Duodenal mucosa (tissue), 2 donors: ENCODE data around the gene PLGRKT.
"Not testable (repeated sequence)": the region's sequence is repeated elsewhere in the genome, so short reads cannot be mapped to it uniquely, and the experiment has no call there.

Experiments
- H3K27ac ChIP-seq: one replicate; pipeline ENCODE4 v1.7.0; 2013; ENCODE audit warnings: low read depth, low read length
- H3K27me3 ChIP-seq, 2 donors: one replicate each; pipeline ENCODE4 v1.7.0; 2013; ENCODE audit warnings: low read length in 2 of 2, control low read depth in 1 of 2; ENCODE audit not compliant: insufficient read depth in 2 of 2, control insufficient read depth in 1 of 2
- H3K36me3 ChIP-seq, 2 donors: one replicate each; pipeline ENCODE4 v1.7.0; 2013; ENCODE audit warnings: low read length in 2 of 2, control low read depth in 1 of 2; ENCODE audit not compliant: insufficient read depth in 2 of 2, control insufficient read depth in 1 of 2
- H3K4me1 ChIP-seq, 2 donors: one replicate each; pipeline ENCODE4 v1.7.0; 2013; ENCODE audit warnings: low read length in 2 of 2, control low read depth in 1 of 2; ENCODE audit not compliant: insufficient read depth in 2 of 2, control insufficient read depth in 1 of 2
- H3K4me3 ChIP-seq, 2 donors: one replicate each; pipeline ENCODE4 v1.7.0; 2013; ENCODE audit warnings: low read length in 2 of 2, low read depth in 1 of 2
- H3K9ac ChIP-seq, 2 donors: one replicate each; pipeline ENCODE4 v1.7.0; 2013; ENCODE audit warnings: low read length in 2 of 2, low read depth in 1 of 2
- H3K9me3 ChIP-seq, 2 donors: one replicate each; pipeline ENCODE4 v1.7.0; 2013; ENCODE audit warnings: low read length in 2 of 2, control low read depth in 1 of 2; ENCODE audit not compliant: control insufficient read depth in 1 of 2

The PLGRKT gene

GRCh38 chr9:5433841-5434810, 3.6 kb downstream of the PLGRKT start:
- not testable (repeated sequence) for H3K27me3 ChIP-seq, H3K9ac ChIP-seq, H3K4me3 ChIP-seq, H3K27ac ChIP-seq, H3K9me3 ChIP-seq
- Histone ChIP-seq H3K36me3 (peaks cover 5 to 19% of the 10 kb centered on the region in 2 donors), H3K4me1 (peaks cover 26 to 28% of the 10 kb centered on the region in 2 donors)

DNA sequence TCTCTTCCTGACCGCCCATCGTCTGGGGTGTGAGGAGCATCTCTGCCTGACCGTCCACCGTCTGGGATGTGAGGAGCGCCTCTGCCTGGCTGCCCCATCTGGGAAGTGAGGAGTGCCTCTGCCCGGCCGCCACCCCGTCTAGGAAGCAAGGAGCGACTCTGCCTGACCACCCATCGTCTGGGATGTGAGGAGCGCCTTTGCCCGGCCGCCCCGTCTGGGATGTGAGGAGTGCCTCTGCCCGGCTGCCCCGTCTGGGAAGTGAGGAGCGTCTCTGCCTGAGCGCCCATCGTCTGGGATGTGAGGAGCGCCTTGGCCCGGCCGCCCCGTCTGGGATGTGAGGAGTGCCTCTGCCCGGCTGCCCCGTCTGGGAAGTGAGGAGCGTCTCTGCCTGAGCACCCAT, 4.4 kb downstream of the PLGRKT start:
- H3K4me1 ChIP-seq: peaks cover 21 to 23% of the 10 kb centered on the region in 2 donors
- not testable (repeated sequence) for H3K4me3 ChIP-seq, H3K27me3 ChIP-seq, H3K9ac ChIP-seq, H3K27ac ChIP-seq, H3K9me3 ChIP-seq
- peaks cover 7 to 20% of the 10 kb centered on the region in 2 donors for H3K36me3 ChIP-seq

- H3K9ac ChIP-seq: not testable (repeated sequence)
- Histone ChIP-seq H3K4me1 (peaks cover 17 to 19% of the 10 kb centered on the region in 2 donors), H3K36me3 (peaks cover 7 to 21% of the 10 kb centered on the region in 2 donors)
Observed at GRCh38 chr9:5432890-5433289, 4.8 kb downstream of the PLGRKT start.

GRCh38 chr9:5430912-5431311, 6.8 kb downstream of the PLGRKT start:
- Histone ChIP-seq H3K27ac (no peak overlapping the region), H3K4me3 (no peak overlapping the region), H3K9me3 (no peaks in the 10 kb centered on the region), H3K9ac (no peak overlapping the region), H3K27me3 (no peaks in the 10 kb centered on the region), H3K4me1 (peaks cover 6 to 7% of the 10 kb centered on the region in 2 donors), H3K36me3 (peaks cover 7 to 25% of the 10 kb centered on the region in 2 donors)

More at GRCh38 chr9:5432890-5433289, 4.8 kb downstream of the PLGRKT start:
- H3K27ac ChIP-seq, H3K9me3 ChIP-seq, H3K4me3 ChIP-seq, H3K27me3 ChIP-seq: not testable (repeated sequence)

DNA sequence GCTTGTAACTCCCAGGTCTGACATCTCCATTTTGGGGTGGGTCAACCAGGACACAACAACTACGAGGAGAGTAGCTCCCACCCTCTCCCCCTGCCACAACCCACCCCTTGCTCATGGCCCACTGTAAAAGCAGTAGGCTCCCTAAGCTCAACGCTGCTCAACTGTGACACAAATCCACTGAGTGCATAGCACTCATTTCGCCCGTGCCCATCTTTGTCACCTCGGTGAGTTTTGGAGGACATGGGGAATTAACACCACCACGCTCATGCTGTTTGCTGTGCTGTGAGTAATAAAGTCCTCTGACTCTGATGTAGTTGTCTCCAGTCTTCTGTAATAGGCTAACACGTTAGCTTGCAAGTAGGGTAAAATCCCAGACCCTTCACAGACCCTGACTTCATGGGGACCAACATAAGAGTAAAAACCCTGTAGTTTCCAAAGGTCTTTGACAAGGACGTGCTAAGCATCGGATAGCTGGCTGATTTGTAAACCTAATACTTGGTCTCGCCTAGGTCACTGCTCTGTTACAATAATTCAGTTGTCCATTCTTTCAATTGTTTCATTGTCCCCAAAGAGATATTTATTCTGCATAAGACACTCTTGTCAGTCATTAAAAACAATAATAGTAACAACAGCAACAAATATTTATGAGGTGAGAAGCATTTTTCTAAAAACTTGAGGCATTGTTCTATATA, 7.7 kb downstream of the PLGRKT start:
- no peaks in the 10 kb centered on the region for H3K27me3 ChIP-seq
- H3K4me1 ChIP-seq: no peaks in the 10 kb centered on the region
- peaks cover 7 to 18% of the 10 kb centered on the region in 2 donors for H3K36me3 ChIP-seq
- no peak overlapping the region for H3K27ac ChIP-seq
- H3K9ac ChIP-seq: no peak overlapping the region
- no peaks in the 10 kb centered on the region for H3K9me3 ChIP-seq
- no peak overlapping the region for H3K4me3 ChIP-seq

DNA sequence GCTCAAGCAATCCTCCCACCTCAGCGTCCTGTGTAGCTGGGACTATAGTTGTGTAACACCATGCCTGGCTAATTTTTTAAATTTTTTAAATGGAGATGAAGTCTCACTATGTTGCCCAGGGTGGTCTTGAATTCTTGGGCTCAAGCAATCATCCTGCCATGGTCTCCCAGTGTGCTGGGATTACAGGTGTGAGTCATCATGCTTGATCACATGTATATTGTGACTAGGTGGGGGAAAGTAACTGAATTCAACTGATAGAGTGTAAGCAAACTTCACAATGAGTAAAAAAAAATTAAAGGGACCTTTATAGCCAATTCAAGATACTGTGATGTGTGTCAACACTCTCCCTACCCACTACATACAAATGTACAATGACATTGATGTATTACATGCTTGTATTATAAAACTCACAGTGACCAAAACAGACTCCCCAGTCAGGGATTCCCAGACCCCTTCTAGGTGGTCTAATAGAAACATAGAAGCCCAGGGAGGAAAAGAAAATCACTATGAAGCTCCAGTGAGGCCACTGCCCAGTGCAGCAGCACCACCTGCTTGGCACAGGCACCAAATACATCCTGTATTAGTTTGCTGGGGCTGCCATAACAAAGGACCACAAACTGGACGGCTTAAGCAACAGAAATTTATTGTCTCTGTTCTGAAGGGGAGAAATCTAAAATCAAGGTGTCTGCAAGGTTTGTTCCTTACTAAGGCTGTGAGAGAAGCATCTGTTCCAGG, 8.8 kb downstream of the PLGRKT start:
- H3K4me3 ChIP-seq: no peak overlapping the region
- H3K9me3 ChIP-seq: no peaks in the 10 kb centered on the region
- peaks cover 7 to 18% of the 10 kb centered on the region in 2 donors for H3K36me3 ChIP-seq
- H3K27ac ChIP-seq: no peak overlapping the region
- no peak overlapping the region for H3K9ac ChIP-seq
- H3K27me3 ChIP-seq: no peaks in the 10 kb centered on the region
- H3K4me1 ChIP-seq: no peaks in the 10 kb centered on the region

DNA sequence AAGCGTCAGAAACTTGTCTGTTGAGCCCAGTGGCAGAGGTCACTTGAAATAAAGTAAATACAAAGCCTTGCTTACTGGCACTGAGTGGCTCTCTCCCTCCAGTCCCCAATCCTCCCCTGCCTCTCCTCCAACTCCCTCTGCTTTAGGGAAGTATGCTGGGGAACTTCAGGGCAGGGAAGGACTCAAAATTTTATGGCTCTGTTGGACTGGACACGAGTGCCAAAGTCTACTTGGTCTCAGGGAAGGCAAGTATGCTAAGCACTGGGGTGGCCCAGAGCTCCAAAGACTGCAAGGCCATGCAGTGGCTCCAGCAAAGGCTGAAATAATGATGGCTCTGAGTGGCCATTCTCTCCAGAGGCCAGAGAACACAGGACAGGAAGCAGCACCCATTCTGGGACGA, 9.6 kb downstream of the PLGRKT start:
- H3K27ac ChIP-seq: no peak overlapping the region
- no peak overlapping the region for H3K4me3 ChIP-seq
- H3K9ac ChIP-seq: no peak overlapping the region
- H3K4me1 ChIP-seq: no peaks in the 10 kb centered on the region
- no peaks in the 10 kb centered on the region for H3K27me3 ChIP-seq
- H3K36me3 ChIP-seq: peaks cover 7 to 18% of the 10 kb centered on the region in 2 donors
- no peaks in the 10 kb centered on the region for H3K9me3 ChIP-seq

GRCh38 chr9:5427005-5427404, 10.7 kb downstream of the PLGRKT start:
- Histone ChIP-seq H3K4me3 (no peak overlapping the region), H3K4me1 (no peaks in the 10 kb centered on the region), H3K9ac (no peak overlapping the region), H3K36me3 (peaks cover 7 to 18% of the 10 kb centered on the region in 2 donors), H3K9me3 (no peaks in the 10 kb centered on the region), H3K27me3 (no peaks in the 10 kb centered on the region), H3K27ac (no peak overlapping the region)

DNA sequence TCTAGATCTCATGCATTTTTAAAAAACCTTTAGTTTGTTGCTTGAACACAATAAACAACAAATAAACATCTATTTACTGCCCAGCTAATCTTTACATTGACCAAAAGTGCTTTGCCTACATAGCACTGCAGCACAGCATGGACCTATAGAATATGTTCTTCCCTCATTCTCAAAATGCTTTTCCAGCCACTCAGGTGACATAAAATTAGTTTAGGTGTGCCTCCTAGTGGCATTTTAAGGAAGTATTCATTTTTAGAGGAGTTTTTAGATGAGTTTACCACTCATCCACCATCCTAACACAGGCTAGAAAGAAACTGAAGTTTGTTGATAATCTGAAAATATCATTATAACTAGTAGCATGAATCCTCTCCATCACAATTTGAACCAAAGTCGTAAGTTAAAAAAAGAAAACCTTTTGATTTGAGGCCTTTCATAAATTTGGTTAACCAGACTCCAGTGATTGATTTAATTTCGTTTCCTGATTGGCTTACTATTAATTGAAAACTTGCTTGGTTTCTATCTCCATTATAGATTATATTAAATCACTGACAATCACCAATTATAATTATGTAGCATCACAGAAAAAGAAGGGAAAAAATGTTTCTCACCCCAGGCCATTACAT, 12.6 kb downstream of the PLGRKT start:
- Histone ChIP-seq H3K36me3 (peaks cover 4 to 18% of the 10 kb centered on the region in 2 donors), H3K9ac (no peak overlapping the region), H3K27me3 (no peaks in the 10 kb centered on the region), H3K4me3 (no peak overlapping the region), H3K27ac (no peak overlapping the region), H3K9me3 (no peaks in the 10 kb centered on the region), H3K4me1 (no peaks in the 10 kb centered on the region)
